Activated naive CD8-positive, alpha-beta T cell (primary cell): Measurements from ENCODE around the gene RAD51B.
"Not testable (repeated sequence)": the region's sequence is repeated elsewhere in the genome, so short reads cannot be mapped to it uniquely, and the experiment has no call there.

Experiments used
- H3K27ac Mint-ChIP-seq: one replicate; pipeline ENCODE4 v1.8.0; 2021; ENCODE audit warnings: mixed read lengths
- H3K27me3 Mint-ChIP-seq: one replicate; pipeline ENCODE4 v1.8.0; 2021; ENCODE audit warnings: mixed read lengths
- H3K36me3 Mint-ChIP-seq: one replicate; pipeline ENCODE4 v1.8.0; 2021; ENCODE audit warnings: mixed read lengths
- H3K4me1 Mint-ChIP-seq: one replicate; pipeline ENCODE4 v1.8.0; 2021; ENCODE audit warnings: low read depth, mixed read lengths
- H3K4me3 Mint-ChIP-seq: one replicate; pipeline ENCODE4 v1.8.0; 2021; ENCODE audit warnings: mild to moderate bottlenecking, mixed read lengths
- H3K9me3 Mint-ChIP-seq: one replicate; pipeline ENCODE4 v1.8.0; 2021; ENCODE audit warnings: low read depth, mixed read lengths

Gene RAD51B

DNA sequence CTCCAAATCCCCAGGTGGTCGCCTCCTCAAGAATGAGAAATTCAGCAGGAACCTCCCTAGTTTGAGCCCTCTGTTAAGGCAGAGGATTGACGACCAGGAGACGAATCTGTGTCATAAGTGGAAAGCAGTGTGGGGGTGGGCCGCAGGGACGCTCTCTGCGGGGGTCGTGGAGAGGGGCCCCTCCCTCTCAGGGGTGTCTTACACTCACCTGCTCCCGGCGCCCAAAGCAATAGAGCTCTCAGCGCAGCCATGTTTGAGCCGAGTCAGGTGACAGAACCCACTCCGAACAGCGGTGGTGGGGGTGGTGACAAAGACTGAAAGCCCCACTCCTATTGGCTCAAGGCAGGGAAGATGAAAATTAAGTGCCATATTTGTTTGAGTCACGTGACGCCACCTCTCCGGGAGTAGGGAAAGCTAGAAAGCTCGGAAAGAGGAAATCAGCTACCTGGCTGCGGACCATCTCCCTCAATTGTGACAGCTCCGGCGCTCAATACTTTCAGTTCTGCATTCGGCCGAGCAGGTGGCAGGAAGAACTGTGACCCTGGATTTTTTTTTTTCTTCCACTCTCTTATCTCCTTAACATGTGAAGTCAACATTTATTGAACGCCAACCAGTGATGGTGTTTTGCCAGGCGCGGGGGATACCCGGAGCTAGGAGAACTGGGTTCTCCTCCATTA lies 3.1 kb upstream of the RAD51B start, which contains the start of gene ZFYVE26:
ZFYVE26 (minus strand) TSS at position 265 of the 677 bp plus-strand sequence. CDS start 627 bp downstream, outside the sequence.
- H3K4me3 Mint-ChIP-seq = peak within 1 kb of the TSS; percentile 97
- H3K27me3 Mint-ChIP-seq = no peaks in the 10 kb centered on the region
- peaks cover 3% of the 10 kb centered on the region for H3K36me3 Mint-ChIP-seq
- peaks cover 45% of the 10 kb centered on the region for H3K4me1 Mint-ChIP-seq
- H3K27ac Mint-ChIP-seq = peak within 1 kb of the TSS; percentile 96
- no peaks in the 10 kb centered on the region for H3K9me3 Mint-ChIP-seq

DNA sequence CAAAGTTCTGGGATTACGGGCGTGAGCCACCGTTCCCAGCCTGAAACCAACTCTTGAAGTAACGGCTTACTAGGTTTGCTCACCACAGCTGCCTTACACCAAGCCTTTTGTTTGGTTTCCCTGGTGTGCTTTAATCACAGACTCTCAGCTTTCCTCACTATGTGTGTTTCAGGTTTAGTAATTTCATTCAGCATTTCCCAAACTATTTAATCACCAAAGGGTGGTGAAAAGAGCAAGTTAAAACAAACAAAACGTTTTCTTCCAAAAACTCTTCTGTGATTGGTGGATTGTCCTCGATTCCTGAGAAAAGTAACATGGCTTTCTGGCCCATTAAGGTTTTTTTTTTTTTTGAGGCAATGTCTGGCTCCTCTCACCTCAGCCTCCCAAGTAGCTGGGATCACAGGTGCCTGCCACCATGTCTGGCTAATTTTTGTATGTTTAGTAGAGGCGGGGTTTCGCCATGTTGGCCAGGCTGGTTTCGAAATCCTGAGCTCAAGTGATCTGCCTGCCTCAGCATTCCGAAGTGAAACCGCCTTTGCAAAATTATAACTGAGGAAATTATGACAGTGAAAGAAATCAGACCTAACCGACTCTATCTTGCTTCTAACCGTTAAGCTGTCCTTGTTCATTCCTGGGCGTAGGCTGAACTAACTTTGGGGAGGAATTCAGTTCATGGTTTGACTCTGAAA lies 1.7 kb upstream of the RAD51B start:
- Mint-ChIP-seq H3K9me3 (no peaks in the 10 kb centered on the region), H3K4me3 (peak overlapping the region; percentile 96), H3K27ac (peak overlapping the region; percentile 68), H3K27me3 (no peaks in the 10 kb centered on the region), H3K4me1 (peaks cover 45% of the 10 kb centered on the region), H3K36me3 (no peaks in the 10 kb centered on the region)

DNA sequence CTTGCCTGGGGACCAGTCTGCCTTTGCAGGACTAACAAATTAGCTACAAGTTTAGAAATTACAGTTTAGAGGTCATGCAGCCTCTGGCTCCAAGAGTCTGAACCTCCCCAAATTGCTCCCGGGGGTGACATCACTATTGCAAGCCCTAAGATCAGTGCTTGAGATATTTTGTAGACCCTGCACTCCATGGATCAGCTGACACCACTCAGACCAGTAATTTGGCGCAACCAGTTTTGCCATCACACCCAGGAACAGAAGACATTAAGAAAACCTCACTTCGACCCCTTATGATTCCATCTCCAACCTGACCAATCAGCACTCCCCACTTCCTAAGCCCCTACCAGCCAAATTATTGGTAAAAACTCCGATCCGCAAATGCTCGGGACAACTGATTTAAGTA lies 1.1 kb upstream of the RAD51B start:
- H3K36me3 Mint-ChIP-seq, H3K27me3 Mint-ChIP-seq, H3K9me3 Mint-ChIP-seq: not testable (repeated sequence)
- Mint-ChIP-seq H3K4me3 (peak overlapping the region; percentile 96), H3K27ac (peak overlapping the region; percentile 68), H3K4me1 (peaks cover 45% of the 10 kb centered on the region)

DNA sequence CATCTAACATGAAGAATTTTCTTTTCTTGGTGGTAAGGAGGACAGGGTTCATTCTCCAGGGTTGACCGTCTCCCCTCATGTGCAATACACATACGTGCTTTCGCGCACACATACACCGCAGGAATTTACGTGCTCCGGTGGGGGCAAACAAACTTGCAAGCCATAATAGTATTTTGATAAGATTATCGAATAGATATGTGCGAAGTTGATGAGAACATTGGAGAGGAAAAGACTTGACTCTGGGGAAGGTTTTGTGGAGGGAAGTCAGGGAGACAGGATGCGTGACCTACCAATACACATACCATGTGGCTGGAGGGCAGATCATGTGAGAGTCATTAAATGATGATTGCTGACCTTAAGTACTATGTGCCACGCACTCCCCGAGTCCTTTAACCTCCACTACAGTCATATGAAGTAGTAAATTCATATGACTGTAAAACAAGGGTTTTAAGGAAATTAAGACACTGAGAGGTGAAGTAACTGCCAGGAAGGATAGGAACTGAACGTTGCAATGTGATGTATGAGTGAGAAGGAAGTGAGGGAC lies 921 bp downstream of the RAD51B start:
- Mint-ChIP-seq H3K9me3 (no peaks in the 10 kb centered on the region), H3K4me3 (peak overlapping the region; percentile 96), H3K27ac (peak overlapping the region; percentile 93), H3K36me3 (no peaks in the 10 kb centered on the region), H3K27me3 (no peaks in the 10 kb centered on the region), H3K4me1 (peaks cover 29% of the 10 kb centered on the region)

DNA sequence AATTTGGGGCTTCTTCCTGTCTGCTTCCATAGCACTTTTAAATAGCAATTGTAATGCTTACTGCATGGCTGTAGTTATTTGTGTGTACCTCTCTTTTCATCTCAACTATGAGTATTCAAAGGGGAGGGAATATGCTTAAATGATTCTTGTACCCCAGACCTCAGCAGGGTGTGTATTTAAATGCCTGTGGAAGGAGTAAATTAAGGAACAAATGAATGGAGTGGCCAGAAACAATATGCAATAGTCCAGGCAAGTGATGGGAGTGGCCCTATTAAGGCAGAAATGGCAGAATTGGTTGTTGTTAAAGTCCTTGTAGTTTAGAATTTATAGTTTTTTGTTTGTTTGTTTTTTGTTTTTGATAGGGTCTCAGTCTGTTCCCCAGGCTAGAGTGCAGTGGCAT lies 1.5 kb downstream of the RAD51B start:
- Mint-ChIP-seq H3K9me3 (no peaks in the 10 kb centered on the region), H3K27ac (peak overlapping the region; percentile 93), H3K36me3 (no peaks in the 10 kb centered on the region), H3K4me1 (peaks cover 25% of the 10 kb centered on the region), H3K27me3 (no peaks in the 10 kb centered on the region), H3K4me3 (peak overlapping the region; percentile 96)

DNA sequence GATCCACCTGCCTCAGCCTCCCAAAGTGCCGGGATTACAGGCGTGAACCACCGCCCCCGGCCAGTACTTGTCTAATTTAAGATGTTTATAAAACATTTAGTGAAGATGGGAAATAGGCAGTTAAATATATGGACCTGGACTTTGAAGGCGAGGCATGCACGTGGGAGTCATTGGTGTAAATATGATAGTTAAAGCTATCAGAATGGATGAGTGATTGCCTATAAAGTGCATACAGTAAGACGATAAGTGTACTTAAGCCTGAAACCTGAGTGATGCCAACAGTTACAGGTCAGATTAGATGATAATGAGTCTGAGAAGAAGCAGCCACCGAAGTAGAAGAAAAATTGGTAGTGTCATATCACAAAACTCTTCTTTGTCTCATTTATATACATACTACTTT lies 11.5 kb downstream of the RAD51B start:
- H3K27ac Mint-ChIP-seq = no peak overlapping the region
- peaks cover 4% of the 10 kb centered on the region for H3K4me1 Mint-ChIP-seq
- no peaks in the 10 kb centered on the region for H3K9me3 Mint-ChIP-seq
- peaks cover 22% of the 10 kb centered on the region for H3K36me3 Mint-ChIP-seq
- no peak overlapping the region for H3K4me3 Mint-ChIP-seq
- H3K27me3 Mint-ChIP-seq = no peaks in the 10 kb centered on the region

DNA sequence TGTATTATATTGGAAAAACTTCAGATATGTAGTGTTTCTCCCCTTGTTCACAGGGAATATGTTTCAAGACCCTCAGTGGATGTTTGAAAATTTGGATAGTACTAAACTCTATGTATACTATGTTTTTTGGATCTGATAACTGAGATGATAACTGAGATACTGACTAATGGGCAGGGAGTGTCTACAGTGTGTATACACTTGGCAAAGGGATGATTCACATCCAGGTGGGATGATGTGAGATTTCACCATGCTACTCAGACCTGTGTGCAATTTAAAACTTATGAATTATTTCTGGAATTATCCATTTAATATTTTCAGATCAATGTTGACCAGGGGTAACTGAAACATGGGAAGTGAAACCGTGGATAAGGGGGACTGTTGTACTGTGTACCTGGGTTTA lies 13.8 kb downstream of the RAD51B start:
- H3K36me3 Mint-ChIP-seq = peaks cover 14% of the 10 kb centered on the region
- H3K27me3 Mint-ChIP-seq = no peaks in the 10 kb centered on the region
- no peak overlapping the region for H3K4me3 Mint-ChIP-seq
- H3K4me1 Mint-ChIP-seq = peaks cover under 1% of the 10 kb centered on the region
- no peak overlapping the region for H3K27ac Mint-ChIP-seq
- H3K9me3 Mint-ChIP-seq = no peaks in the 10 kb centered on the region

DNA sequence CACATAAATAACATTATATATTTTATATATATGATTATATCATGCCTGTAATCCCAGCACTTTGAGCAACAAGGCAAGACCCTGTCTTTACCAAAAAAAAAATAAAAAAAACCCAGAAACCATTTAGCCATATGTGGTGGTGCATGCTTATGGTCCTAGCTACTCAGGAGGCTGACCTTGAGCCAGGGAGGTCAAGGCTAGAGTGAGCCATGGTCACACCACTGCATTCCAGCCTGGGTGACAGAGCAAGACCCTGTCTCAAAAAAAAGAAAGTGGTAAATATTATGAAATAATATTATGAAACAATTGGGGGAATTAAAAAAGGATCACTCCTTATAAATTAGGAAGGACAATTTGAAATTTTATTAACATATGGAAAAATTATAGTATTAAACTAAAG lies 16.0 kb downstream of the RAD51B start:
- H3K36me3 Mint-ChIP-seq = peaks cover 10% of the 10 kb centered on the region
- no peaks in the 10 kb centered on the region for H3K27me3 Mint-ChIP-seq
- no peaks in the 10 kb centered on the region for H3K9me3 Mint-ChIP-seq
- H3K27ac Mint-ChIP-seq = no peak overlapping the region
- H3K4me3 Mint-ChIP-seq = no peak overlapping the region
- no peaks in the 10 kb centered on the region for H3K4me1 Mint-ChIP-seq

DNA sequence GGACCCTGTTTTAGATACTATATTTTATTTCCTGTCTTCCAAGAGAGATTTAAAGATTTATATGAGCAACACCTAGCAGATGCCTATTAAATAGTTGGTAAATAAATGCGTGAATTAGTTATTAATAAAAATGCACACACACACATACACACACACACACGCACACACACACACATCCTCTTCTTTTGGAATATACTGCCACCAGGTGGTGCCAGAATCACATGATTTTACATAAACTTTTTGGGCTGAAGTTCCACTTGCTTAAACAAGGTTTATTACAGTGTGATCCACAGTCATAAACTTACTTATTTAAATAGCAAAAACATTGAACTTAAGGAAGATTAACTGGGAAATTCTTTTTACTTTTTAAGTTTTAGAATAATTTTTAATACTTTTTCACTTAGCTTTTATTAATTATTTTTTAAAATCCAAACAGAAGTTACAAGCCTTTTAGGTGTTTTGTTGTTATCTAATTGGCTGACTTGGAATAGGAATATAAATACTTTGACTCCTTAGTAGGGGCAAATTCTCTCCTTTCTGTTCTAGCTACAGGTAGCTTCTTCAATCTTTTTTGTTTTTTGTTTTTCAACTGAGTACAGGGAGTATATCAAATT lies 17.5 kb downstream of the RAD51B start:
- no peaks in the 10 kb centered on the region for H3K9me3 Mint-ChIP-seq
- no peaks in the 10 kb centered on the region for H3K4me1 Mint-ChIP-seq
- no peak overlapping the region for H3K27ac Mint-ChIP-seq
- no peaks in the 10 kb centered on the region for H3K27me3 Mint-ChIP-seq
- no peak overlapping the region for H3K4me3 Mint-ChIP-seq
- peaks cover 9% of the 10 kb centered on the region for H3K36me3 Mint-ChIP-seq

DNA sequence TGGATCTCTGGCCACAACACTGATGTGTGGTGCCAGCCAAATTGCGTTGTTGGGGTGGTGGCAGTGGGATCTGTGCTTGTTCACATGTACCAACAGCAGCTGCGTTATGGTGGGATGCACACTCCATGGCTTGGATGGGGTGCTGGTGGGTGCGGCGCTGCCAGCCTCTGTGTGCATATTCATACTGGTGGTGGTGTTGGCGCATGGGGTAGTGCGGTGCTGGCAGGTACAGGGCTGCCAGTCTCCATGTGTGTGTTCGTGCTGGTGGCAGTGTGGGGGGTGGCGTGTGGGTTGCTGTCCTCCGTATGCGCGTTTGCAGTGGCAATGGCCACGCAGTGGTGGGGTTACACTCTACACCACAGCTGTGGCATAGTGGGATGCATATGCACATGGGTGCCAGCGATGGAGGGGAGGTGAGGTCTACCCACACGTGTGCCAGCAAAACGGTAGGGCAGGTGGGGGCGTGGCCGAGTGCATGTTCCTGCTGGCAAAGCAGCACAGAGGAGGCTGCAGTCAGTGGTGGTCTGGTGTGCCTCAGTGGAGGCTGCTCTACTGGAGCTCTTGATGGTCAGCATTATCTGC lies 26.5 kb downstream of the RAD51B start:
- peaks cover 3% of the 10 kb centered on the region for H3K9me3 Mint-ChIP-seq
- H3K4me3 Mint-ChIP-seq = no peak overlapping the region
- H3K27me3 Mint-ChIP-seq = no peaks in the 10 kb centered on the region
- peaks cover 26% of the 10 kb centered on the region for H3K36me3 Mint-ChIP-seq
- peaks cover 2% of the 10 kb centered on the region for H3K4me1 Mint-ChIP-seq
- no peak overlapping the region for H3K27ac Mint-ChIP-seq

DNA sequence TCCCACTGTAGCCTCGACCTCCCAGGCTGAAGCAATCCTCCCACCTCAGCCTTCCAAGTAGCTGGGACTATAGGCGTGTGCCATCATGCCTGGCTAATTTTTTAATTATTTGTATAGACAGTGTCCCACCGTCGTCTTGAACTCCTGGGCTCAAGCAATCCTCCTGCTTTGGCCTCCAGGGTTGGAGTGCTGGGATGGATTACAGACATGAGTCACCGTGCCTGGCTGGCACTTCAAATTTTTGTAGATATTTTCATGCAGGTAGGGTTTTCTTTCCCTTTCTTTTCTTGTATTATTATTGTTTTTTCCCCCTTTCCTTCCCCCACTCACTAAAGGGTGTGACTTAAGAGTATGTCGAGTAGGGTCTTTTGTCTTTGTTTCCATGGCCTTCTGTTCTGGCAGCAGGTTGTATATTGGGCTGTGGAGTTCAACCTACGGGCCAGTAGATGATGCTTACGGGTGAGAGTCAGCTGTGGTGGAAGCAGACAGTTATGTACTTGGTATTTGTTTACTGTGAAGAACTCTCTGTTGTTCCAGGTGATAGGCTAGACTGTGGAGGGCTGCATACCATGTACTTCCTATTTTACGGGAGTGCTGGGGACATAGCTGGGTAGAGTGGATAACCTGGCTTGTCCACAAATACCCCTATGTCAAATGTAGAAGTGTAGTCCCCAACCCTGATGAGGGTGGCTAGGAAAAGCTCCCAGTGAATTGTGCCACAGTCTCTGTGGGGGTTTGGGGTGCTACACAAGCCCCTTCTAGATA lies 30.7 kb downstream of the RAD51B start:
- no peak overlapping the region for H3K27ac Mint-ChIP-seq
- H3K4me1 Mint-ChIP-seq = peaks cover 2% of the 10 kb centered on the region
- H3K9me3 Mint-ChIP-seq = peaks cover 3% of the 10 kb centered on the region
- H3K27me3 Mint-ChIP-seq = no peaks in the 10 kb centered on the region
- H3K36me3 Mint-ChIP-seq = peaks cover 24% of the 10 kb centered on the region
- no peak overlapping the region for H3K4me3 Mint-ChIP-seq

DNA sequence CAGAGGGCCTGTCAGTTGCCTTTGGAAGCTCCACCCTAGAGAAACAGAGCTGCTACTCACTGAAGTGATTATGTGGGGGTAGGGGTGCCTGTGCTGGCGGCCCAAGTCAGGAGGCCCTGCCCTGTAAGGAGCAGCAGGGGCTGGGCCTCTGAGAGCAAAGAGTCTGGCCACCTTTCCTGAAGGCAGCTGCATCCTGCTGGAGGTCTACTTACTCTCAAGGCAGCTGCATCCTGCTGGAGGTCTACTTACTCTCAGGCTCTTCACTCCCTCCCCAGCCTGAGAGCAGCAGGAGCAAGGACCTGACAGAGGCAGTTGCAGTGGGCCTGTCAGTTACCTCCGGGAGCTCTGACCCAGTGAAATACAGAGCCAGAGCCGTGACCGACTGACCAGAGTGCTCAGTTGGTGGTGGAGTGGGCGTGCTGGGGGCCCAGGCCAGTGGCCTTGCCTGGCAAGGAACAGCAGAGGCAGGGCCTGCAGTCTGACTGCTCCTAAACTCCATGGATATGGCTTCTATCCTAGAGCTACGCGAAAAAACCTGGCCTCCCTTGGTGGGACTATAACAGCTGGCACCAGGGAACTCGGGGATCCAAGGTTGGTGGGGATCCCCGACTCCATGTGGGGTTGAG lies 32.3 kb downstream of the RAD51B start:
- no peaks in the 10 kb centered on the region for H3K27me3 Mint-ChIP-seq
- H3K27ac Mint-ChIP-seq = no peak overlapping the region
- peaks cover 3% of the 10 kb centered on the region for H3K9me3 Mint-ChIP-seq
- no peak overlapping the region for H3K4me3 Mint-ChIP-seq
- peaks cover 25% of the 10 kb centered on the region for H3K36me3 Mint-ChIP-seq
- H3K4me1 Mint-ChIP-seq = peaks cover 2% of the 10 kb centered on the region

DNA sequence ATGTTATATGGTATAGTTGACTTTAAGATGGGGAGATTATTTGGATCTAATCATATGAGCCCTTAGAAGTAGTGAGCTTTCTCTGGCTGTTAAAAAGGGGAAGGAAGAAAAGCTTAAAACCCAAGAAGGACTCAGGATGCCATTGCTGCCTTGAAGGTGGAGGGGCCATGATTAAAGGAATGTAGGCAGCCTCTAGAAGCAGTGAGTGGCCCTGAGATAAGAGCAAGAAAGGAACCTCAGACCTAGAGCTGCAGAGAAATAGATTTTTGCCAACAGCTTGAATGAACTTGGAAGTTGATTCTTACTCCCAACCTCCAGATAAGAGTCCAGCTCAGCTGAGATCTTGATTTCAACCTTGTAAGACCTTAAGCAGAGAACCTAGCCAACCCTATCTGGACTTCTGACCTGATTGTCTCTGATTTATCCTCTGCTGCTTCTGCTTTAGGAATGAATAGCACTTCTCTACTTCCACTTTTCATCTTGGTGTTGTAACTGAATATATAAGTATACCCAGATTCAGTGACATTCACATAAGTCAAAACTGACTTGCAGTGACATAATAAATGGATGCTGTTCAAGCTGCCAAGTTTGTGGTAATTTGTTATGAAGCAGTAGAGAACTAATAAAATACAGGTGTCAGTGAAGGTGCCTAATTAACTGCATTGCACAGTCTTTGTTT lies 33.5 kb downstream of the RAD51B start:
- no peak overlapping the region for H3K4me3 Mint-ChIP-seq
- H3K27ac Mint-ChIP-seq = no peak overlapping the region
- no peaks in the 10 kb centered on the region for H3K4me1 Mint-ChIP-seq
- no peaks in the 10 kb centered on the region for H3K27me3 Mint-ChIP-seq
- H3K36me3 Mint-ChIP-seq = peaks cover 16% of the 10 kb centered on the region
- no peaks in the 10 kb centered on the region for H3K9me3 Mint-ChIP-seq

DNA sequence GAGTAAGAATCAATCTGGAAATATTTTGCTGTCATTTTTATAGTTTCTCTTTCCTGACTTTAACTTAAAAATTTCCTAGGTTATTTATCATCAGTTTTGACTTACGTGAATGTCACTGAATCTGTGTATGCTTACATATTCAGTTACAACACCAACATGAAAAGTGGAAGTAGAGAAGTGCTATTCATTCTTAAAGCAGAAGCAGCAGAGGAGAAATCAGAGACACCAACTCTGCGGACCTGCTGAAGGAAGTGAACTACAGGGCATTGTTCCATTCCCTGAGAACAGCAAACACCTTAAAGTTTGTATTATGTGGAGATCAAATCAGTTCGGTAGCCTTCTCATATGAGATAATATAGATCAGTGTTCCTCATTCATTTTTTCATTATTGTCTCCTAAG lies 34.1 kb downstream of the RAD51B start:
- no peaks in the 10 kb centered on the region for H3K27me3 Mint-ChIP-seq
- no peak overlapping the region for H3K4me3 Mint-ChIP-seq
- no peaks in the 10 kb centered on the region for H3K9me3 Mint-ChIP-seq
- peaks cover 12% of the 10 kb centered on the region for H3K36me3 Mint-ChIP-seq
- no peak overlapping the region for H3K27ac Mint-ChIP-seq
- H3K4me1 Mint-ChIP-seq = no peaks in the 10 kb centered on the region
